Endothelial cell of umbilical vein (primary cell): Measurements from ENCODE around the gene CISD3. TPM values are rescaled to one million over a fixed set of nuclear protein-coding genes. Genes with fewer than 3 reads are reported as not detected.
A peak's percentile ranks its signal among the peaks of the same experiment; 100 is the strongest.

ENCODE experiments used
- BruUV-seq: library from RNA; stranded (reverse); fragments of 400-500 nt; replicated peaks from 2 replicates; lab custom pipeline; 2021; lab: Mats Ljungman, UMichigan
- CTCF ChIA-PET: fragments of 300-600, 350-600 bp; sonication (Branson Sonifier 250); formaldehyde crosslinking; loops from one replicate; lab custom pipeline; 2021; ENCODE audit warnings: antibody characterized with exemption, inconsistent platforms; lab: Charles Lee
- POLR2A ChIA-PET: fragments of 300-600, 350-600 bp; sonication (Branson Sonifier 250); formaldehyde crosslinking; loops from one replicate; lab custom pipeline; 2021; ENCODE audit warnings: antibody characterized with exemption, inconsistent platforms; lab: Charles Lee
- DNase-seq: peaks from one replicate; pipeline ENCODE4 v3.0.0-alpha.2; 2011; ENCODE audit warnings: low read depth, low spot score
- FAIRE-seq: peaks from 2 replicates; lab custom pipeline; 2011; peaks lifted over from hg19 to GRCh38; lab: Jason Lieb, UNC
- H2AFZ ChIP-seq: 2 replicates; pipeline ENCODE4 v1.6.0; 2012; ENCODE audit warnings: low read depth, low read length, control low read depth, inconsistent platforms
- H3K27ac ChIP-seq: 2 replicates; pipeline ENCODE4 v1.5.1; 2011; ENCODE audit warnings: low read depth, mild to moderate bottlenecking, control low read depth, low read length, moderate library complexity; ENCODE audit not compliant: insufficient read depth
- H3K27me3 ChIP-seq, 2 experiments: 2 replicates each; pipeline versions ENCODE4 v1.6.0 to v1.6.1; 2011; ENCODE audit warnings: low read length in 2 of 2, mixed read lengths in 1 of 2; ENCODE audit not compliant: control insufficient read depth in 2 of 2, insufficient read depth in 2 of 2
- H3K36me3 ChIP-seq, 2 experiments: 2 replicates in 1 of 2; 3 replicates in 1 of 2; pipeline ENCODE4 v1.5.1; 2011; ENCODE audit warnings: low read length in 2 of 2, mild to moderate bottlenecking in 1 of 2, moderate library complexity in 1 of 2; ENCODE audit not compliant: control insufficient read depth in 2 of 2, insufficient read depth in 2 of 2; ENCODE audit errors: extremely low read depth in 1 of 2
- H3K4me1 ChIP-seq: 3 replicates; pipeline ENCODE4 v1.5.1; 2011; ENCODE audit warnings: mild to moderate bottlenecking, low read length; ENCODE audit not compliant: control insufficient read depth, insufficient read depth; ENCODE audit errors: extremely low read depth
- H3K4me2 ChIP-seq: 2 replicates; pipeline ENCODE4 v1.6.1; 2011; ENCODE audit warnings: low read length, control low read depth, mixed read lengths; ENCODE audit not compliant: insufficient read depth
- H3K4me3 ChIP-seq, 3 experiments: fragments of 200-600 bp in 1 of 3; sonication (generic), shearing (Covaris generic) in 1 of 3; replicated peaks in 1 of 3; 2 replicates each; pipeline ENCODE4 v1.5.1; 2011 to 2016; ENCODE audit warnings: control low read depth in 3 of 3, low read length in 3 of 3, mild to moderate bottlenecking in 2 of 3, inconsistent platforms in 1 of 3, low read depth in 1 of 3, moderate library complexity in 1 of 3; ENCODE audit not compliant: insufficient read depth in 1 of 3
- H3K79me2 ChIP-seq: 2 replicates; pipeline ENCODE4 v1.6.0; 2012; ENCODE audit warnings: low read length, inconsistent platforms; ENCODE audit not compliant: control insufficient read depth, insufficient read depth
- H3K9ac ChIP-seq: replicated peaks from 2 replicates; pipeline ENCODE3; 2011; ENCODE audit warnings: low read length, control low read depth; ENCODE audit not compliant: insufficient read depth; ENCODE audit errors: extremely low read depth
- H3K9me1 ChIP-seq: replicated peaks from 3 replicates; pipeline ENCODE4 v1.6.0; 2011; ENCODE audit warnings: mild to moderate bottlenecking, low read length; ENCODE audit not compliant: control insufficient read depth, insufficient read depth; ENCODE audit errors: extremely low read depth
- H3K9me3 ChIP-seq: replicated peaks from 2 replicates; pipeline ENCODE4 v1.5.1; 2012; ENCODE audit warnings: low read length, inconsistent platforms; ENCODE audit not compliant: control insufficient read depth, insufficient read depth
- H4K20me1 ChIP-seq: replicated peaks from 2 replicates; pipeline ENCODE3; 2011; ENCODE audit warnings: mild to moderate bottlenecking, low read length; ENCODE audit not compliant: control insufficient read depth, insufficient read depth; ENCODE audit errors: extremely low read depth
- EZH2 ChIP-seq: IDR thresholded peaks from 2 replicates; pipeline ENCODE4 v1.6.1; 2012; ENCODE audit warnings: borderline replicate concordance, low read depth, mild to moderate bottlenecking, moderate library complexity, low read length, inconsistent platforms; ENCODE audit not compliant: severe bottlenecking
- FOS ChIP-seq: IDR thresholded peaks from 2 replicates; pipeline ENCODE4 v1.6.1; 2011; ENCODE audit warnings: mild to moderate bottlenecking, low read length, moderate library complexity, borderline replicate concordance; ENCODE audit not compliant: insufficient read depth
- GATA2 ChIP-seq: IDR thresholded peaks from 2 replicates; pipeline ENCODE4 v1.7.0; 2011; ENCODE audit warnings: low read depth, mild to moderate bottlenecking, moderate library complexity, mixed read lengths, low read length; ENCODE audit not compliant: insufficient read length, insufficient read depth
- JUN ChIP-seq: IDR thresholded peaks from 2 replicates; pipeline ENCODE4 v1.6.1; 2011; ENCODE audit warnings: borderline replicate concordance, low read depth; ENCODE audit not compliant: insufficient read length, insufficient read depth
- MYC ChIP-seq: IDR thresholded peaks from one replicate; pipeline ENCODE4 v1.6.1; 2011; ENCODE audit warnings: mild to moderate bottlenecking, low read depth, low read length
- POLR2A ChIP-seq: IDR thresholded peaks from 2 replicates; pipeline ENCODE4 v1.6.1; 2012; ENCODE audit warnings: low read depth, mild to moderate bottlenecking, control low read depth, low read length
- POLR2AphosphoS5 ChIP-seq: IDR thresholded peaks from 2 replicates; pipeline ENCODE4 v1.6.1; 2012; ENCODE audit warnings: low read depth, mild to moderate bottlenecking, control low read depth, low read length, moderate library complexity; ENCODE audit not compliant: insufficient read depth
- dilution Hi-C: fragments of 300-500 bp; cut with MboI; formaldehyde crosslinking; loops from one replicate; pipeline ENCODE4 v1.15.0; 2019; ENCODE audit warnings: low sequenced_read_pairs; ENCODE audit not compliant: extremely low pct_ligation_motif_present
- intact Hi-C: fragments of 100-400 bp; cut with micrococcal nuclease; formaldehyde crosslinking; loops from one replicate; pipeline ENCODE4 v1.10.0; 2022
- polyA plus RNA-seq, 4 experiments: library from polyadenylated mRNA; depleted of rRNA in 3 of 4; stranded (reverse) in 3 of 4; unstranded in 1 of 4; fragments of >200 nt; gene quantifications; 2 replicates each; pipeline versions ENCODE4 v1.2.1 to v1.2.3, GENCODE V29; 2011 to 2012; ENCODE audit warnings: missing spikeins in 1 of 4
- total RNA-seq: library from RNA; stranded (reverse); gene quantifications from 2 replicates; pipeline ENCODE4 v1.2.3, GENCODE V29; 2021
- TF ChIP-seq, protein P1 (sequence below): IDR thresholded peaks from 2 replicates; pipeline ENCODE4 v1.6.1; 2011; ENCODE audit not compliant: insufficient read depth, insufficient read length
- TF ChIP-seq, protein P2 (sequence below), 2 donors: IDR thresholded peaks; 1 replicate in 1 of 2; 2 replicates in 1 of 2; pipeline ENCODE4 v1.5.1; 2011; ENCODE audit warnings: low read length in 2 of 2, mild to moderate bottlenecking in 2 of 2, moderate library complexity in 2 of 2, control low read depth in 1 of 2, inconsistent platforms in 1 of 2, low read depth in 1 of 2; ENCODE audit not compliant: insufficient read depth in 1 of 2; ENCODE audit errors: extremely low read depth in 1 of 2

CISD3 gene
- total and polyA plus RNA-seq, 2 donors (not counting 3 experiments of a cell fraction or from before 2014, with no cell fraction given), result 8.7 to 23.7 TPM

DNA sequence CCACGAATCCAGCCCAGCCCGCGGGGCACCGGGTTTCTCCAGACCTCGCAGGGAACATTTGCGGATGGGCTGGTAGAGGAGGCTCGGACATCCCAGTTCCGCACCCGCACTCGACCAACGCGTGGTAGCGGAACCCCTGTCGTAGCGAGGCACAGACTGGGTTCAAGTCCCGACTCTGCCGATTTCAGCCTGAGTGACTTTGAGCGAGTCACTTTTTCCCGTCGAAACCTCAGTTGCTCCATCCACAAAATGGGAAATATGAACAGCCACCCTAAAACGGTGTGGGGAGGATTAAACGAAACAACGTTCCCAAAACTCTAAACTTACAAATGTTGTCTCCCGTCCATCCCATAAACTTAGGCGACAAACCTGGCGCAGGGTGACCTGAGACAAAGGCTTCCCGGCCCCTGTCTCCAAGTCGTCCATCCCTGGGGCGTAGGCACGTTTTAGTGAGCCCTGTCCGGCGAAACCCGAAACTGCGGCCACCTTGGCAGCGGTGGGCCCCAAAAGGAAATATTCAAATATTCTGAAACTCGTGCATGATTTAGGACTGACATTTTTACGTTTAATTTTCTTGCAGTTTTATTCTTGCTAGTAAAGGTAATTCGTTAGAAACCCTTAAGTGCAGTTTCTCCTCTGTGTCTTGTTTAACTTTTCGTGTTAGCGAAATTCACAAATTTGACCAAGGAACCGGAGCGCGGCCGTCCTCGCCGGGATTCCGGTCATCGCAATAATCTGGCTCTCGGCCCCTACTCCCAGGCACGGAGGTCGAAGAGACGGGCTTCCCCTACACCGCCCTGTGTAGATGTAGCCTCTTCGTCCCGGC is 27.0 kb upstream of the CISD3 start:
- Histone ChIP-seq H3K79me2 (peaks cover 16% of the 10 kb centered on the region), H2AFZ (peak overlapping the region; percentile 6), H3K4me2 (peak overlapping the region; percentile 75), H3K27ac (no peak overlapping the region), H3K4me1 (peaks cover 44% of the 10 kb centered on the region), H3K9ac (peak overlapping the region; percentile 81), H3K9me1 (no peaks in the 10 kb centered on the region), H4K20me1 (no peaks in the 10 kb centered on the region), H3K9me3 (no peaks in the 10 kb centered on the region), H3K27me3 (no peaks in the 10 kb centered on the region), H3K36me3 (peaks cover 0 to 2% of the 10 kb centered on the region in 2 experiments), H3K4me3 (peak overlapping the region; percentile 5 to 59 (median 51))
- ChIA-PET CTCF (interaction anchor here (1.2 to 2.1 kb wide), 2 partner anchors 16 to 32 kb away, joined by 5 to 9 read pairs; no protein-coding TSS in a partner anchor), POLR2A (interaction anchor here (0.6 kb wide), 1 partner anchor 16 kb away, joined by 3 read pairs; no protein-coding TSS in a partner anchor)
- DNase-seq (no peak), FAIRE-seq (no peak)
- intact Hi-C loops (loop anchor here (1.0 to 5.0 kb wide), 4 partner anchors 26 to 164 kb away; partner anchors contain the start of genes CISD3 and PCGF2), dilution Hi-C loops (no loop called here)
- BruUV-seq, result no TSS peak
- TF ChIP-seq POLR2A, result no peak
- TF ChIP-seq POLR2AphosphoS5, result no peak
- TF ChIP-seq, protein P1, sequence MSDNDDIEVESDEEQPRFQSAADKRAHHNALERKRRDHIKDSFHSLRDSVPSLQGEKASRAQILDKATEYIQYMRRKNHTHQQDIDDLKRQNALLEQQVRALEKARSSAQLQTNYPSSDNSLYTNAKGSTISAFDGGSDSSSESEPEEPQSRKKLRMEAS, result no peak
- TF ChIP-seq, protein P2, sequence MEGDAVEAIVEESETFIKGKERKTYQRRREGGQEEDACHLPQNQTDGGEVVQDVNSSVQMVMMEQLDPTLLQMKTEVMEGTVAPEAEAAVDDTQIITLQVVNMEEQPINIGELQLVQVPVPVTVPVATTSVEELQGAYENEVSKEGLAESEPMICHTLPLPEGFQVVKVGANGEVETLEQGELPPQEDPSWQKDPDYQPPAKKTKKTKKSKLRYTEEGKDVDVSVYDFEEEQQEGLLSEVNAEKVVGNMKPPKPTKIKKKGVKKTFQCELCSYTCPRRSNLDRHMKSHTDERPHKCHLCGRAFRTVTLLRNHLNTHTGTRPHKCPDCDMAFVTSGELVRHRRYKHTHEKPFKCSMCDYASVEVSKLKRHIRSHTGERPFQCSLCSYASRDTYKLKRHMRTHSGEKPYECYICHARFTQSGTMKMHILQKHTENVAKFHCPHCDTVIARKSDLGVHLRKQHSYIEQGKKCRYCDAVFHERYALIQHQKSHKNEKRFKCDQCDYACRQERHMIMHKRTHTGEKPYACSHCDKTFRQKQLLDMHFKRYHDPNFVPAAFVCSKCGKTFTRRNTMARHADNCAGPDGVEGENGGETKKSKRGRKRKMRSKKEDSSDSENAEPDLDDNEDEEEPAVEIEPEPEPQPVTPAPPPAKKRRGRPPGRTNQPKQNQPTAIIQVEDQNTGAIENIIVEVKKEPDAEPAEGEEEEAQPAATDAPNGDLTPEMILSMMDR (IDR thresholded peaks at IDR 0.05; ENCODE audit: extremely low read depth in 1 of 2, insufficient read depth in 1 of 2, low read depth in 1 of 2, low read length in 2 of 2), result no peak
- TF ChIP-seq GATA2, result no peak
- TF ChIP-seq FOS, result no peak
- no peak for TF ChIP-seq EZH2
- no peak for TF ChIP-seq MYC
- no peak for TF ChIP-seq JUN
